ENCODE data around the gene MMEL1. TPM values are rescaled to one million over a fixed set of nuclear protein-coding genes. Genes with fewer than 3 reads are reported as not detected.

Gene MMEL1
- total and polyA plus RNA-seq, 2 experiments from 2014 or later = 0.57 to 0.90 TPM

DNA sequence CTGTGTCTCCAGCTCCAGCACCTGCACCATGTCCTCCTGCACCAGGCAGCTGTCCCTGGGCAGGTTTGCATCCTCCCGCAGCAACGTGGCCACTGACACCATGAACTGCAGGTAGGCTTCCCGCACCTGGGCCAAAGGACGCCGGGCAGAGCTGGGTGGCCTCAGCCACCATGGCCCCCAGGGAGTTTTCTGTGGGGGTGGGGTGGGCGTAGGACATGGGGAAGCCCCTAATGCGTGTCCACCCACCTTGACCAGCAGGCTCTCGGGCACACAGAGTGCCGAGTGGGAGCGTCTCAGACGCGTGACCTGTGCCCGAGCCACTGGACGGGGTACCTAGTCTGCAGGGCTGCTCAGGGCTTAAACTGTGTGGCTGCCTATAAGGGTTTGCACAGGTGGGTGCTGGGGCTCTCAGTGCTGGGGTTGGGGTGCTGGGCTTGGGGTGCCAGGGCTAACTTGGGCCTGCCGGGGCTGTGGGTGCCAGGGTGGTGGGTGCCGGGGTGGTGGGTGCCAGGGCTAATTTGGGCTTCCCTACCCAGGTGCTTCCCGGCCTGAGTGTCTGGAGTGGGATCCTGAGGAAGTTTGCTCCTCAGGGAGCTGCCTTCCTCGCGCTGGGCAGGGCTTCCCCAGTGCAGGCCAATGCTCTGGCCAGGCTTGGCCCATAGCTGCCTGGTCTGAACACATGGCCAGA, 28.5 kb downstream of the MMEL1 start:
- Mint-ChIP-seq H3K36me3 (ENCODE audit: low read depth) (no peaks in the 10 kb centered on the region), H3K4me1 (no peaks in the 10 kb centered on the region), H3K27ac (no peak overlapping the region), H3K27me3 (ENCODE audit: insufficient read depth, low read depth, poor library complexity) (peaks cover 3% of the 10 kb centered on the region), H3K9me3 (no peaks in the 10 kb centered on the region), H3K4me3 (no peak overlapping the region)
- Histone ChIP-seq H3F3A (replicated peaks; ENCODE audit: low read depth) (no peaks in the 10 kb centered on the region), H3K79me2 (replicated peaks; ENCODE audit: insufficient read depth) (no peaks in the 10 kb centered on the region), H4K20me1 (replicated peaks; ENCODE audit: insufficient read depth) (no peaks in the 10 kb centered on the region), H3K9me2 (ENCODE audit: insufficient read depth) (no peaks in the 10 kb centered on the region), H3K36me3 (ENCODE audit: insufficient read depth) (no peaks in the 10 kb centered on the region), H3K4me1 (ENCODE audit: insufficient read depth) (no peaks in the 10 kb centered on the region), H3K27me3 (ENCODE audit: insufficient read depth) (no peaks in the 10 kb centered on the region), H2AFZ (no peak overlapping the region), H3K4me2 (no peak overlapping the region), H3K27ac (ENCODE audit: low read depth) (no peak overlapping the region), H3K4me3 (no peak overlapping the region)
- DNase-seq (ENCODE audit: low spot score) (no peak), ATAC-seq (no peak)
- TF ChIP-seq, protein P1, sequence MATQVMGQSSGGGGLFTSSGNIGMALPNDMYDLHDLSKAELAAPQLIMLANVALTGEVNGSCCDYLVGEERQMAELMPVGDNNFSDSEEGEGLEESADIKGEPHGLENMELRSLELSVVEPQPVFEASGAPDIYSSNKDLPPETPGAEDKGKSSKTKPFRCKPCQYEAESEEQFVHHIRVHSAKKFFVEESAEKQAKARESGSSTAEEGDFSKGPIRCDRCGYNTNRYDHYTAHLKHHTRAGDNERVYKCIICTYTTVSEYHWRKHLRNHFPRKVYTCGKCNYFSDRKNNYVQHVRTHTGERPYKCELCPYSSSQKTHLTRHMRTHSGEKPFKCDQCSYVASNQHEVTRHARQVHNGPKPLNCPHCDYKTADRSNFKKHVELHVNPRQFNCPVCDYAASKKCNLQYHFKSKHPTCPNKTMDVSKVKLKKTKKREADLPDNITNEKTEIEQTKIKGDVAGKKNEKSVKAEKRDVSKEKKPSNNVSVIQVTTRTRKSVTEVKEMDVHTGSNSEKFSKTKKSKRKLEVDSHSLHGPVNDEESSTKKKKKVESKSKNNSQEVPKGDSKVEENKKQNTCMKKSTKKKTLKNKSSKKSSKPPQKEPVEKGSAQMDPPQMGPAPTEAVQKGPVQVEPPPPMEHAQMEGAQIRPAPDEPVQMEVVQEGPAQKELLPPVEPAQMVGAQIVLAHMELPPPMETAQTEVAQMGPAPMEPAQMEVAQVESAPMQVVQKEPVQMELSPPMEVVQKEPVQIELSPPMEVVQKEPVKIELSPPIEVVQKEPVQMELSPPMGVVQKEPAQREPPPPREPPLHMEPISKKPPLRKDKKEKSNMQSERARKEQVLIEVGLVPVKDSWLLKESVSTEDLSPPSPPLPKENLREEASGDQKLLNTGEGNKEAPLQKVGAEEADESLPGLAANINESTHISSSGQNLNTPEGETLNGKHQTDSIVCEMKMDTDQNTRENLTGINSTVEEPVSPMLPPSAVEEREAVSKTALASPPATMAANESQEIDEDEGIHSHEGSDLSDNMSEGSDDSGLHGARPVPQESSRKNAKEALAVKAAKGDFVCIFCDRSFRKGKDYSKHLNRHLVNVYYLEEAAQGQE (IDR thresholded peaks at IDR 0.05; ENCODE audit: unreplicated experiment) = no peak
- no peak for TF ChIP-seq POLR2AphosphoS5 (IDR thresholded peaks at IDR 0.05; ENCODE audit: low read depth)
- TF ChIP-seq, protein P2, sequence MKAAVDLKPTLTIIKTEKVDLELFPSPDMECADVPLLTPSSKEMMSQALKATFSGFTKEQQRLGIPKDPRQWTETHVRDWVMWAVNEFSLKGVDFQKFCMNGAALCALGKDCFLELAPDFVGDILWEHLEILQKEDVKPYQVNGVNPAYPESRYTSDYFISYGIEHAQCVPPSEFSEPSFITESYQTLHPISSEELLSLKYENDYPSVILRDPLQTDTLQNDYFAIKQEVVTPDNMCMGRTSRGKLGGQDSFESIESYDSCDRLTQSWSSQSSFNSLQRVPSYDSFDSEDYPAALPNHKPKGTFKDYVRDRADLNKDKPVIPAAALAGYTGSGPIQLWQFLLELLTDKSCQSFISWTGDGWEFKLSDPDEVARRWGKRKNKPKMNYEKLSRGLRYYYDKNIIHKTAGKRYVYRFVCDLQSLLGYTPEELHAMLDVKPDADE (IDR thresholded peaks at IDR 0.05) = no peak
- no peak for TF ChIP-seq JUNB (IDR thresholded peaks at IDR 0.05; ENCODE audit: unreplicated experiment)
- no peak for TF ChIP-seq CREB1 (CRISPR knock-in tag; IDR thresholded peaks at IDR 0.05; ENCODE audit: low read depth)
- TF ChIP-seq STAT1 (IDR thresholded peaks at IDR 0.05; ENCODE audit: unreplicated experiment) = no peak

- ATAC-seq (no peak), DNase-seq (ENCODE audit: low spot score) (no peak)
- H3K27me3 ChIP-seq (ENCODE audit: insufficient read depth) = no peaks in the 10 kb centered on the region
- TF ChIP-seq, protein P2 (IDR thresholded peaks at IDR 0.05) = no peak
- TF ChIP-seq, protein P1 (IDR thresholded peaks at IDR 0.05; ENCODE audit: unreplicated experiment) = no peak
- TF ChIP-seq NANOG (IDR thresholded peaks at IDR 0.05; ENCODE audit: borderline replicate concordance) (no peak), ZNF114 (CRISPR knock-in tag; IDR thresholded peaks at IDR 0.05) (no peak)
Observed at GRCh38 chr1:2603521-2604155, 29.2 kb downstream of the MMEL1 start.

More at GRCh38 chr1:2603521-2604155, 29.2 kb downstream of the MMEL1 start:
- Histone ChIP-seq H3K79me2 (replicated peaks; ENCODE audit: insufficient read depth) (no peaks in the 10 kb centered on the region), H4K20me1 (replicated peaks; ENCODE audit: insufficient read depth) (no peaks in the 10 kb centered on the region), H2AFZ (no peak overlapping the region), H3K9me2 (ENCODE audit: insufficient read depth) (no peaks in the 10 kb centered on the region), H3K4me2 (no peak overlapping the region), H3K36me3 (ENCODE audit: insufficient read depth) (no peaks in the 10 kb centered on the region), H3K4me1 (ENCODE audit: insufficient read depth) (no peaks in the 10 kb centered on the region), H3F3A (replicated peaks; ENCODE audit: low read depth) (no peaks in the 10 kb centered on the region), H3K27ac (ENCODE audit: low read depth) (no peak overlapping the region), H3K4me3 (no peak overlapping the region)
- Mint-ChIP-seq H3K27ac (no peak overlapping the region), H3K9me3 (peaks cover 2% of the 10 kb centered on the region; the same call in 2 of the 3 replicates), H3K4me1 (no peaks in the 10 kb centered on the region), H3K36me3 (ENCODE audit: low read depth) (no peaks in the 10 kb centered on the region), H3K4me3 (no peak overlapping the region), H3K27me3 (ENCODE audit: insufficient read depth, low read depth, poor library complexity) (peaks cover 2% of the 10 kb centered on the region)

All from GM23338 (cell line).